NCI-H2107 treated with DMSO at 0.1 percent for 48 hours (cell line): ENCODE measurements around the gene TEP1.
"Not testable (repeated sequence)": the region's sequence is repeated elsewhere in the genome, so short reads cannot be mapped to it uniquely, and the experiment has no call there.

ENCODE experiments used
- DNase-seq: peaks from one replicate; lab custom pipeline; 2025; ENCODE audit not compliant: unreplicated experiment; lab: John Stamatoyannopoulos, UW

The TEP1 gene

DNA sequence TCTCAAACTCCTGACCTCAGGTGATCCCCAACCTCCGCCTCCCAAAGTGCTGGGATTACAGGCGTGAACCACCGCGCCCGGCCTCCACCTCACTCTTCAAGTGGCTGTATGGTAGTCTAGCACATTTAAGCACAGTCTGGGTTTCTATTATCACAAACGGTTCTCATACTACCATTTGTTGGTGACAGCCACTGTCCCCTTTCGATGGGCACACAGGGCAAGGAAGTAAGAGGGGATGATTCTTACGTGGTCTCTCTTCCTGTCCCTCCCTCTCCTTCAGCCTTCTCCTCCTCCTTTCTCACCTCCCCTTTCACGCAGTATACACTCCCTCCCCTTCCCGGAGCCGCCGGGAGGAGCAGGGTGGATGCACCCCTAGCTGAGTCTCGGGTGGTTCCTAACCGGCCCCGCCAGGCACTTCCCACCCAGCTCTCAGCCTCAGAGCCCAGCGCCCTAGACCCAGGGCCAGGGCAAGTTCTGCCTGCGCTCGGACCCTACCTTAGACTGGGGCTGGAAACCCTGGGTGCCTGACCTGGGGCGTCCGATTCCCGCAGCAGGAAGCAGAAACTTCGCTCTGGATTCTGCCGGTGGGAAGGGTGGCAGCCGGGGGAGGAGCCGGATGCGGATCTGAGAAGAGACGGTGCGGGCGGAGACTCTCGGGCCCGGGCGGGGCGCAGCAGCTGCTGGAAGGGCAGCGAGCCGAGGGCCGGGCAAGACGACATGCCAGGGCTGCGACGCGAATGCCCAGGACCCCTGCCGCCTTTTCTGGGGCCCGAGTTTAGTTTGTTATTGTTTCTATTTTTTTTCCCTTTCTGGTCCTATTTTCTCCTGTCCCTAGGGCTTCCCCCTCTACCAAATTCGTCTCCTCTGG, at the start of gene TEP1:
TEP1 (minus strand) TSS at position 626 of the 868 bp plus-strand sequence. CDS start 5,062 bp downstream, outside the sequence.
- peak; percentile 78 for DNase-seq

DNA sequence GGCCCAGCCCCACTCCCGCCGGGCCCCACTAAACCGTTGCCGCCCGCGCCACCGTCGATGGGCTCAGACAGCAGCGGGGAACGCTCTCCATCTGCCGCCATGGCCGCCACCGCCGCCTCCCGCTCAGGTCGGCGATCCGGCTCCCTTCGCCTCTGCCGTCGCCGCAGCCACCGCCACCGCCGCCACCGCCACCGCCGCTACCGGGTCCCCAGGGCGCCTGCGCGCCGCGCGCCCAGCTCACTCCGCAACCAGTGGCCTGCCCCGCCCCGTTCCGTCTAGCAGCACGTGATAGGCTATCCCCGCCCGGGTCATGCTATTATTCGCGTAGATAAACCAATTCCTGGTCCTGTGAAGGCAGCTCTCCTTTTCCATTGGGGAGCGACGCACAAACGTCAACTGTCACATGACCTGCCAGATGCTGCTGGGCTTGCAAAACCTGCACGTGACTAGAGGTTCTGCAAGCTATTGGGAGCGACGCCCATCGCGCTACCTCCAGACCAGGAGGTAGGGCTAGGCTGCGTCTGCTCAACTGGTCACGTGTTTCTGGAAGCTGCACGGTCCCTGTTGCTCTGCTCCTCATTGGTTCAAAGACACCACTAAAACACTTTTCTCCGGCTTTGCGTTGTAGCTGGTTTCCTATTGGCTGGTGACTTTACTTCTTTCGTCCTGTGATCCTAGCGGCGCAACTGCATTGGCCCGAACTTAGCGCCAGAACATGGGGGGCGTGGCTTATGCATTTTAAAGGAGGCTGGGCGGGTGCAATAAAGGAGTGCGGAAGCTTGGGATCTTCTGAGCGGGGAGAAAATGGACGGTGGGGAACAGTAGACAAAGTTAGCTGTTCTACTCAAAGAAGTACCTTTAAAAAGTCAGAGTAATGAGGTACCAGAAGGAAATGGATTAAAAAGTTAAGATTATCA, 48.2 kb upstream of the TEP1 start, which contains the start of gene PIP4P1:
PIP4P1 (minus strand) TSS at position 210 of the 917 bp plus-strand sequence; CDS start at position 101, 109 bp downstream.
- peak; percentile 100 for DNase-seq

DNA sequence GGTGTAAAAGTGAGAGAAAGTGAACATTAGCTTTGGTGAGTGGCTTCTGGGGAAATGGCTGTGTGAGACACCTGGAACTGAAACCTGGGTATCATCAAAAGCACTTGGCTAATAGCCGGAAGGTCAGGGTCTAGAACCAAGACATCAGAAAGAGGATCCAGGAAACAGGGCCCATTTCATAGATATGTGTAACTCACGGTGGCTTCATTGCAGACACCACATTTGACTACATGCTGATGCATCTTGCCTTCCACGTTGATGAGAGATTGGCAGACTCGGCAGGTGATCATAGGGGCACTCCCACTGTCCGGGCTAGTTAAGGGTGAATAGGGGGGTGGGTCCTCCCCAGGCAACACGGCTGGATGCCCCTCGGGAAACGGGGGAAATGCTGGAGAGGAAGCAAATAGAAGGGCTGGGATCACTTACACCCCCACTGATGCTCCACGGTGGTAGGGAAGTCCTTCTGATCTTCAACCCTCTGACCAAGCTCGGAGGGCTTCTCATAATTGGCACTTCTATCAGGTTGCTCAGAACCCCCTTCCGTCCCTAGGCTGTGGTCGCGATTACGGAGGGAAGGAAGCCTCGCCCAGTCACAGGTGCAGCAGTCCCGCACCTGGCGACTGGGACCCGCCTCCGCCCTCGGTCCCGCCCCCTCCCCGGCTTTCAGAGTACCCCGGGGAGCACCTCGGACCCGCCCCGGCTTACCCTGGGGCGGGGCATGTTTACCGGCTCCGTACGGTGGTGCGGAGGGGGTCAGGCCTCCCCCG, 47.3 kb upstream of the TEP1 start:
- DNase-seq: peak; percentile 39

- no peak for DNase-seq
Measured at GRCh38 chr14:20458031-20458789, 44.9 kb upstream of the TEP1 start.

GRCh38 chr14:20456971-20457370, 43.7 kb upstream of the TEP1 start:
- DNase-seq: no peak

GRCh38 chr14:20455355-20456300, 42.3 kb upstream of the TEP1 start:
- peak; percentile 39 for DNase-seq

- DNase-seq: peak; percentile 99
Measured at GRCh38 chr14:20454516-20455354, 41.4 kb upstream of the TEP1 start, which contains the start of the genes APEX1 and OSGEP. Gene APEX1, plus strand, starts transcription at chr14:20455226. Its CDS starts 420 bp downstream, at chr14:20455646. Gene OSGEP, minus strand, starts transcription at chr14:20454812. Its CDS starts 129 bp downstream, at chr14:20454683.

- DNase-seq: not testable (repeated sequence)
Measured at GRCh38 chr14:20452831-20453230, 39.5 kb upstream of the TEP1 start.

- DNase-seq: no peak
Measured at GRCh38 chr14:20446889-20447288, 33.6 kb upstream of the TEP1 start.

DNA sequence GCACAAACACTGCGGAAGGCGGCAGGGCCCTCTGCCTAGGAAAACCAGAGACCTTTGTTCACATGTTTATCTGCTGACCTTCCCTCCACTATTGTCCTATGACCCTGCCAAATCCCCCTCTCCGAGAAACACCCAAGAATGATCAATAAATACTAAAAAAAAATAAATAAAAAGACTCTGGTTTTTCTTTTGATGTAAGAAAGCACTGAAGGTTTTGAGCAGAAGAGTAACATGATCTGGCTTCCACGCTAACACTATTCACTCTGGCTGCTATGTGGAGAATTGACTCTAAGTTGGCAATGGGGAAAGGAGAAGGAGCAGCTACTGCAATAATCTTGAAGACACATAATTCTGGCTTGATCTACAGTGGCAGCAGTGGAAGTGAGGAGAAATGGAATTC, 30.3 kb upstream of the TEP1 start:
- DNase-seq: not testable (repeated sequence)

DNA sequence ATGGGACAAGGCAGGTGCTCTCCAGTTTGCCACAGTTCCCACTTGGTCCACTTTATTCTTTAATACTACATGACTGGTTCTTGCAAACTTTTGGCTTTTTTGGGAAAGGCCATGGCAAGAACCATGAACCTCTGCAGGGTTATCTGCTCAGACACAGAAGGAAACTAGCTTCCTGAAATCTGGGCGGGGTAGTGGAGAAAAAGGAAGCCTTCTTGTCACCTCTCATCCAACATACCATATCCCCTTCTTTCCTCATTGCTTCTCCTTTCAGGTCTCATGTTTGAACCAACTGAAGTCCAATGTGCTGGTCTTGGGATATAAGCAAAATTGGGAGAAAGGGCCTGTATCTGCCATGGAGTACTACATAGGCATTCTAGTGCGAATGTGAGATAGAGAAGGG, 28.2 kb upstream of the TEP1 start:
- DNase-seq: no peak

DNA sequence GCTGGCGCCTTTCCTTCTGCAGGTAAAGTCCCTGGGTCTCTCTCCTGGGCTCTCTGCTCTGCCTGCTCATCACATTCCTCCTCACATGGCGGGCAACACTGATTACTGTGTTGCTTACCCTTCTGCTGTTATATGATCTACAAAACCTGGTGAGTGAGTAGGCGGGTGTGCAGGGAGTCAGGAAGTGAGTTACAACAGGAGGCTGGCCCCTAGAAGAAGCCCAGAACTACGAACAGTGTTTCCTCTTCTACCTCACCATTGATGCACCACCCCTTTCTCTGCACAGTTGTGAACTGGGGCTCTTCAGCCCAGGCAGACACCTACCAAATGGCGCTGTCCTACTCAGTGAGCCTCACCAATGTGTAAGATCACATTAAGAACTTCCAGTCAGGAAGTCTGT, 27.6 kb upstream of the TEP1 start:
- DNase-seq: peak; percentile 72

- DNase-seq: no peak
Measured at GRCh38 chr14:20440465-20440864, 27.2 kb upstream of the TEP1 start.

DNA sequence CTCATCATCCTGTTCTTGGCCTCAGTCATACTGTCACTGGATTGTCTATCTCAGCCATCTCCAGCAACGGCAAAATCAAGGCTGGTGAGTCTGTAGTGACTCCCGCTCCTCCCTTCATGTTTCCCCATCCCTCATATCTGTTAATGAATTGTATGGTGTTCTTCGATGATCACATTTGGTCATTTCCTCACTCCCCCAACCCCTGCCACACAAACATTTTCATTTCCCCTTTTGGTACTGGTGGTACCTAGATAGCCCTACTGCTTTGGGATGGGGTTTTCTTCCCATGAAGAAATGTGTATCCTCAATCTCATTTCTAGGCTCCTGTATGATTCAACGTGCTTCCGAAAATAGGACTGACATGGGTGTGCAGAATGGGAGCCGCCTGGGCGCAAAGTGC, 25.4 kb upstream of the TEP1 start:
- no peak for DNase-seq

DNA sequence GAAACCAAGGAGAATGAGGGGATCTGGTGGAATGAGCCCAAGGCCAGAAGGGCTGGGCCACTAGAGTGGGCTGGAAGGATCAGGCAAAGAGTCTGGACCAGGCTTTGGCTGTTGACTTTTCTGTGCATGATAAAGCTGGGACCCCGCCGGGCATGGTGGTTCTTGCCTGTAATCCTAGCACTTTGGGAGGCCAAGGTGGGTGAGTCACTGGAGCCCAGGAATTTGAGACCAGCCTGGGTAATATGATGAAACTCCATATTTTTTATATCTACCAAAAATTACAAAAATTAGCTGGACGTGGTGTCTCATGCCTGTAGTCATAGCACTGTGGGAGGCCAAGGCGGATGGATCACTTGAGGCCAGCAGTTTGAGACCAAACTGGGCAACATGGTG, 23.1 kb upstream of the TEP1 start:
- DNase-seq: no peak

DNA sequence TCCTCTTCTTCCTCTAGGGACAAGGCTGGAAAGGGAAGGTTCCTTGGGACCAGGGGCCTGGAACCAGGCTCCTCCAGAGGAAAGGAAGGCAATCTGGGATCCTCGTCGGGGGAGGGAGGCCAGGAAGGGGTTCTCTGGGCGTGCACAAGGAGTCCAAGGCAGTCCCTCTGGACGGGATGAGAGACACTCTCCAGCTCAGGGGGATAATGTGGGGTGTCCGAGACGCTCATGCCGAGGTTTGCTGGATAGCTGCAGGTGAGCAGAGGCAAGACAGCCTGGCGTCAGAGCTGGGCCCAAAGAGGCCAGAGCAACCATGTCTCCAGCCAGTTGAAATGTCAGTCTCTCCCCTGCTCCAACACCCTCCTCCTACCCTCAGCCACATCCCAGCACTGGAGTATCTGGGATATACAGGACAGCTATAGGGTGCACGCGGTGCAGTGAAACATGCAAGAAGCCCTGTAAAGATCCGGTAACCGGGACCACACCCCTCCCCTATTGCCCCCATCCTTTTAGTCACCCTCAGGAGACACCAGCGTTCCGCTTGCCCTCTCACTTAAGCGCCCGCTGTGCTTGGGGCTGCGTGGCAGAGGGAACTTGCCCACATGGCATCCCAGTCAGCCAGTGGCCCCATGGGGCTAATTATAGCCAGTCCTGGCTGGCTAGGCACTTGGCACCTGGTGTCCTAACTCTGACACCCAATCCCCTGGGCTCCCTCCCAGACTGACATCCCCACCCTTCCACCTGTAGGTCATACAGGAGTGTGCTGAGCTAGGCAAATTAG, 22.5 kb upstream of the TEP1 start, which contains the start of gene KLHL33:
KLHL33 (minus strand) TSS at position 585 of the 781 bp plus-strand sequence; CDS start at position 230, 355 bp downstream.
- peak; percentile 91 for DNase-seq
